ENCODE results near the gene INTS7.

Gene INTS7

GRCh38 chr1:211909395-211909794 lies 126.0 kb downstream of the INTS7 start:
- H3K4me1 Mint-ChIP-seq: peaks cover 10% of the 10 kb centered on the region
- no peaks in the 10 kb centered on the region for H3K36me3 Mint-ChIP-seq (ENCODE audit: low read depth)
- no peak for DNase-seq
- peaks cover 35% of the 10 kb centered on the region for H3K27me3 Mint-ChIP-seq (ENCODE audit: low read depth, poor library complexity)
- TF ChIP-seq, protein P1, sequence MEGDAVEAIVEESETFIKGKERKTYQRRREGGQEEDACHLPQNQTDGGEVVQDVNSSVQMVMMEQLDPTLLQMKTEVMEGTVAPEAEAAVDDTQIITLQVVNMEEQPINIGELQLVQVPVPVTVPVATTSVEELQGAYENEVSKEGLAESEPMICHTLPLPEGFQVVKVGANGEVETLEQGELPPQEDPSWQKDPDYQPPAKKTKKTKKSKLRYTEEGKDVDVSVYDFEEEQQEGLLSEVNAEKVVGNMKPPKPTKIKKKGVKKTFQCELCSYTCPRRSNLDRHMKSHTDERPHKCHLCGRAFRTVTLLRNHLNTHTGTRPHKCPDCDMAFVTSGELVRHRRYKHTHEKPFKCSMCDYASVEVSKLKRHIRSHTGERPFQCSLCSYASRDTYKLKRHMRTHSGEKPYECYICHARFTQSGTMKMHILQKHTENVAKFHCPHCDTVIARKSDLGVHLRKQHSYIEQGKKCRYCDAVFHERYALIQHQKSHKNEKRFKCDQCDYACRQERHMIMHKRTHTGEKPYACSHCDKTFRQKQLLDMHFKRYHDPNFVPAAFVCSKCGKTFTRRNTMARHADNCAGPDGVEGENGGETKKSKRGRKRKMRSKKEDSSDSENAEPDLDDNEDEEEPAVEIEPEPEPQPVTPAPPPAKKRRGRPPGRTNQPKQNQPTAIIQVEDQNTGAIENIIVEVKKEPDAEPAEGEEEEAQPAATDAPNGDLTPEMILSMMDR (IDR thresholded peaks at IDR 0.05): no peak
- no peaks in the 10 kb centered on the region for H3K9me3 Mint-ChIP-seq
- no peak overlapping the region for H3K27ac Mint-ChIP-seq
- no peak overlapping the region for H3K4me3 Mint-ChIP-seq

DNA sequence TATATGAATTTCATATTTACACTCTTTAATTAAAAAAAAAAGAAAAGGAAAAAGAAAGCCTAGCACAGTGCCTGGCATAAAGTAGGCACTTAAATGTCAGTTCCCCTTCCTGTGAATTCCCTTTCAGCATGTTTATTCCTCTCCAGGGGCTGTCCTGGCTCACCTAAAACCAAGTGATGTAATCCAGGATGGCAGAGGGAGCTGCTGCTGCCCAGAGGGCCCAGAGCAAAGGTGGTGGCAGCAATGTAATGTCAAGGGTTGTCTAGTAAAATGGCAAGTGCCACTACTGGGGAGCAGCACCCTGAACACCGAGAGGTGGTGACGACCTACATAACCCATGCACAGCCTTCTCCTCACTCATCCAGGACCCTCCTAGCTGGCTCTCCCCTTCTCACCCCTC lies 126.4 kb downstream of the INTS7 start:
- Mint-ChIP-seq H3K27me3 (ENCODE audit: low read depth, poor library complexity) (peaks cover 35% of the 10 kb centered on the region), H3K36me3 (ENCODE audit: low read depth) (no peaks in the 10 kb centered on the region), H3K27ac (no peak overlapping the region), H3K4me3 (no peak overlapping the region), H3K4me1 (peaks cover 10% of the 10 kb centered on the region), H3K9me3 (no peaks in the 10 kb centered on the region)
- DNase-seq: no peak
- TF ChIP-seq, protein P1 (IDR thresholded peaks at IDR 0.05): no peak

DNA sequence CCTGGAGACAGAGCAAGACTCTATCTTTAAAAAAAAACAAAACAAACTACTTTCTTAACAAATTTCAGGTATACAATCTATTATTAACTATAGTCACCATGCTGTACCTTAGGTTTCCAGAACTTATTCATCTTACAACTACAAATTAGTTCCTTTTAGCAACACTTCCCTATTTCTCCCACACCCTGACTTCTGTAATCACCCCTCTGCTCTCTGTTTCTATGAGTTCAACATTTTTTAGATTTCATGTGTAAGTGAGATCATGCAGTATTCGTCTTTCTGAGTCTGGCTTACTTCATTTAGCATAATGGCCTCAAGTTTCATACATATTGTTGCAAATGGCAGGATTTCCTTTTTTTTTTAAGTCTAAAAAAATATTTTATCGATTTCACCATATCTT lies 126.9 kb downstream of the INTS7 start:
- no peak for DNase-seq
- no peaks in the 10 kb centered on the region for H3K36me3 Mint-ChIP-seq (ENCODE audit: low read depth)
- no peaks in the 10 kb centered on the region for H3K9me3 Mint-ChIP-seq
- TF ChIP-seq, protein P1 (IDR thresholded peaks at IDR 0.05): no peak
- no peak overlapping the region for H3K4me3 Mint-ChIP-seq
- peaks cover 10% of the 10 kb centered on the region for H3K4me1 Mint-ChIP-seq
- no peak overlapping the region for H3K27ac Mint-ChIP-seq
- peaks cover 35% of the 10 kb centered on the region for H3K27me3 Mint-ChIP-seq (ENCODE audit: low read depth, poor library complexity)

DNA sequence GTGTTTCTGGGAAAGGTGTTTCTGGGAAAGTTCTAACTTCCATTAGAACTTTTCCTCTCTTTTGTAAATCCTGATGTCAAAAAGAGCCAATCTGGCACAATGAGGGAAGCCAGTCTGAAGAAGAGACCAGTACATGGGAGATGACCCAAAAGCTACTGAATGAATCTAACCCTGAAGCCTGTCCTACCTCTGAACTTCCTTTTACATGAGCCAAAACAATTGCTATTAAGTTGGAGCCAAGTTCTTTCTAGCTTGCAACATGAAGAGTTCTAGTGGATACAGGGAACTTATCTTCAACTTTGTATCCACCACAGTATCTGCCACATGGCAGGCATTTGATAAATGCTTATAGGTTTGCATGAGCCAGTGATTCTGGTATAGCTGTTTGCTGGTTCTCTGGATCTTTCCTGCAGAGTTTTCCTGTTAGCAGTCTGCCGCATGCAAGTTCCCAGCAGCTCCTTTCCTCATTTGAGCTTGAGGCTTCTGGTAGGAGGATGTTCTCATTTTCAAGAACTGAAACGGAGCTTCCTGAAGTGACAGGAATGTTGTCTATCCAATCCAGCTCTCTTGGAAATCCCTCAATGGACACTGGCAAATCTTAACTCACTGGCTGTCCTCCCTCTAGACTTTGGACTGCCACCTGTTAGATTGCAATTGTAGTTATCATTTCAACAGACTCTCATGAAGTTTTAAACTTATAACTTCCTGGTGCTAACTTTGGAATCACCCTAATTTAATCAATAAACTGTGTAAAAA lies 131.7 kb downstream of the INTS7 start:
- no peak for DNase-seq
- no peak overlapping the region for H3K27ac Mint-ChIP-seq
- no peaks in the 10 kb centered on the region for H3K4me1 Mint-ChIP-seq
- peaks cover 15% of the 10 kb centered on the region for H3K9me3 Mint-ChIP-seq
- H3K4me3 Mint-ChIP-seq: no peak overlapping the region
- peaks cover 19% of the 10 kb centered on the region for H3K27me3 Mint-ChIP-seq (ENCODE audit: low read depth, poor library complexity)
- no peaks in the 10 kb centered on the region for H3K36me3 Mint-ChIP-seq (ENCODE audit: low read depth)
- TF ChIP-seq, protein P1 (IDR thresholded peaks at IDR 0.05): no peak

DNA sequence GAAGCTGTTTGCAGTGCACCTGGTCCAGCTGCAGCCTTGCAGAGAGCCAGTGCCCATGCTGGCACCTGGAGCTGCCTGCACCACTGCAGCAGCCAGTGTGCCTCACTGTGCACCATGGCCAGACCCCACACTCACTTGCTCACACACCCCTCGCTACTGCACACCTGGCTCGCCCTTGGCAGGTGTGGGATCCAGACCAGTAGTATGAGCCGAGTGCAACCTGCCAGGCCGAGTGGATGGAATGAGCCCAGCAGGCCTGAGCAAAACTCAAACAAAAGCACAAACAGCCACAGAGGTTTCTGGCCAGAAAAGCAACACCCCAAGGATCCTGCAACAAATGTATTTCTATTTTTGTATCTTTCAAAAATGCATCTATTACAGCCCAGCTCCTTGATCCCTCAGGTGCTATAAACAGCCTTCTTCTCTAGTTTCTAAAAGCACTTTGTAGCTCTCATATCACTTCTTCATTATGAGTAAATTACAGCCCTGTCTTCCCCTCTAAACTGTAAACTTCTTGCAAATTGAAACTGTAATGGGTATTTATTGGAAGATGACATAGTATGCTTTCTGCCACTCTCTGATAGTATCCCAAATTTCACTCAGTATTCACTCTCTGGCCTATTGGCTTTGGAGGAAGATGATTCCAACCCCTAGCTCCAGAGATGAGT lies 132.6 kb downstream of the INTS7 start:
- no peak for DNase-seq
- H3K27me3 Mint-ChIP-seq (ENCODE audit: low read depth, poor library complexity): peaks cover 16% of the 10 kb centered on the region
- H3K27ac Mint-ChIP-seq: no peak overlapping the region
- no peaks in the 10 kb centered on the region for H3K36me3 Mint-ChIP-seq (ENCODE audit: low read depth)
- no peak overlapping the region for H3K4me3 Mint-ChIP-seq
- no peaks in the 10 kb centered on the region for H3K4me1 Mint-ChIP-seq
- TF ChIP-seq, protein P1 (IDR thresholded peaks at IDR 0.05): no peak
- H3K9me3 Mint-ChIP-seq: peaks cover 15% of the 10 kb centered on the region

Data from nephron progenitor cell (in vitro differentiated cells).